ENCODE data around the gene FAM187B. TPM values are rescaled to one million over a fixed set of nuclear protein-coding genes. Genes with fewer than 3 reads are reported as not detected.

FAM187B gene
- total and polyA plus RNA-seq, 2 of the 4 experiments (the other 2 are of a cell fraction) = not detected

- no peaks in the 10 kb centered on the region for H3K4me1 ChIP-seq (ENCODE audit: control insufficient read depth, insufficient read depth, low read length)
- H2BK5ac ChIP-seq (ENCODE audit: low read depth, low read length, poor library complexity, severe bottlenecking) = no peak overlapping the region
- H3K23ac ChIP-seq (ENCODE audit: low read depth, low read length) = no peak overlapping the region
- H4K5ac ChIP-seq (ENCODE audit: low read depth, low read length) = no peak overlapping the region
- H3K9me1 ChIP-seq (ENCODE audit: insufficient read depth, low read length) = no peaks in the 10 kb centered on the region
- no peak overlapping the region for H3K56ac ChIP-seq (ENCODE audit: extremely low read depth, insufficient read depth, low read length)
- intact Hi-C loops (cut with micrococcal nuclease) = no loop called here
- WGBS, 2 experiments (ENCODE audit: extremely low coverage in 2 of 2, insufficient read length in 1 of 2) = no CpG with 5 or more reads among the region's 1 CpG
- CTCF ChIA-PET = interaction anchor here (1.4 kb wide), 1 partner anchor 12 kb away, joined by 3 read pairs; no protein-coding TSS in a partner anchor
- no peak overlapping the region for H4K8ac ChIP-seq (ENCODE audit: low read depth in 2 of 2, low read length in 2 of 2)
- TF ChIP-seq BHLHE40 (IDR thresholded peaks at IDR 0.05; ENCODE audit: low read depth, low read length) (no peak), CEBPB (IDR thresholded peaks at IDR 0.05; ENCODE audit: low read depth, low read length) (no peak), MXI1 (IDR thresholded peaks at IDR 0.05; ENCODE audit: borderline replicate concordance, low read depth, low read length) (no peak), CTCF (conservative IDR thresholded peaks at IDR 0.05; ENCODE audit: low read depth, low read length) (no peak), MAZ (IDR thresholded peaks at IDR 0.05; ENCODE audit: borderline replicate concordance, low read depth, low read length) (no peak)
- in situ Hi-C loops (cut with MboI; ENCODE audit: low sequenced_read_pairs) = no loop called here
- no peak overlapping the region for H3K4me2 ChIP-seq (ENCODE audit: low read depth, low read length)
- H3K27ac ChIP-seq (ENCODE audit: insufficient read depth, low read length) = no peak overlapping the region
- H3K79me1 ChIP-seq (ENCODE audit: low read depth in 1 of 2, low read length in 2 of 2) = no peaks in the 10 kb centered on the region
- no peaks in the 10 kb centered on the region for H3K36me3 ChIP-seq (ENCODE audit: control insufficient read depth, insufficient read depth, low read length)
- no peak overlapping the region for H3K4me3 ChIP-seq (ENCODE audit: insufficient read depth, low read depth, low read length)
- H2AK9ac ChIP-seq (replicated peaks; ENCODE audit: low read depth, low read length, poor library complexity) = no peak overlapping the region
- no peak for DNase-seq
- dilution Hi-C loops (cut with HindIII; ENCODE audit: low sequenced_read_pairs, unreplicated experiment) = no loop called here
- no peak overlapping the region for H3K14ac ChIP-seq (replicated peaks; ENCODE audit: low read depth, low read length)
- H3K9ac ChIP-seq (ENCODE audit: low read depth, low read length) = no peak overlapping the region
- no peaks in the 10 kb centered on the region for H4K20me1 ChIP-seq (ENCODE audit: insufficient read depth, low read length)
- no peaks in the 10 kb centered on the region for H3K9me3 ChIP-seq (ENCODE audit: control insufficient read depth, insufficient read depth, low read length)
- no peak overlapping the region for H3K4ac ChIP-seq (ENCODE audit: low read depth, low read length)
- no peaks in the 10 kb centered on the region for H3K27me3 ChIP-seq (ENCODE audit: control insufficient read depth, insufficient read depth, low read length)
- POLR2A ChIA-PET (ENCODE audit: unreplicated experiment) = no interaction called here
- no peak overlapping the region for H4K91ac ChIP-seq (ENCODE audit: insufficient read depth, low read depth, low read length)
- H3K18ac ChIP-seq (ENCODE audit: low read depth, low read length) = no peak overlapping the region
- no peak overlapping the region for H2BK120ac ChIP-seq (ENCODE audit: low read depth, low read length)
- H2BK15ac ChIP-seq (ENCODE audit: low read depth, low read length) = no peak overlapping the region
- BruUV-seq (replicated peaks) = no TSS peak
- no peak overlapping the region for H2AFZ ChIP-seq (replicated peaks; ENCODE audit: low read length, poor library complexity)
- no peak for ATAC-seq (ENCODE audit: low read depth)
- H2AK5ac ChIP-seq (ENCODE audit: low read depth, low read length) = no peak overlapping the region
- H2BK20ac ChIP-seq (ENCODE audit: low read depth, low read length) = no peak overlapping the region
These were observed 12.9 kb upstream of the FAM187B start for GRCh38 chr19:35241417-35241816.
